OCI-LY7 (cell line): Measurements from ENCODE around the gene TCF12.

ENCODE experiments used
- EZH2phosphoT487 ChIP-seq: fragments of 200-600 bp; sonication (generic); IDR thresholded peaks from 2 replicates; pipeline ENCODE4 v1.6.1; 2018; ENCODE audit warnings: low read depth, borderline replicate concordance, mild to moderate bottlenecking, mixed run types, antibody characterized with exemption, low read length, moderate library complexity, mixed read lengths
- TF ChIP-seq, protein P1 (sequence below): fragments of 200-600 bp; sonication (generic); conservative IDR thresholded peaks from 2 replicates; pipeline ENCODE4 v1.5.1; 2014; ENCODE audit warnings: mild to moderate bottlenecking, antibody characterized with exemption, low read length, moderate library complexity, mixed read lengths

- TF ChIP-seq, protein P1, sequence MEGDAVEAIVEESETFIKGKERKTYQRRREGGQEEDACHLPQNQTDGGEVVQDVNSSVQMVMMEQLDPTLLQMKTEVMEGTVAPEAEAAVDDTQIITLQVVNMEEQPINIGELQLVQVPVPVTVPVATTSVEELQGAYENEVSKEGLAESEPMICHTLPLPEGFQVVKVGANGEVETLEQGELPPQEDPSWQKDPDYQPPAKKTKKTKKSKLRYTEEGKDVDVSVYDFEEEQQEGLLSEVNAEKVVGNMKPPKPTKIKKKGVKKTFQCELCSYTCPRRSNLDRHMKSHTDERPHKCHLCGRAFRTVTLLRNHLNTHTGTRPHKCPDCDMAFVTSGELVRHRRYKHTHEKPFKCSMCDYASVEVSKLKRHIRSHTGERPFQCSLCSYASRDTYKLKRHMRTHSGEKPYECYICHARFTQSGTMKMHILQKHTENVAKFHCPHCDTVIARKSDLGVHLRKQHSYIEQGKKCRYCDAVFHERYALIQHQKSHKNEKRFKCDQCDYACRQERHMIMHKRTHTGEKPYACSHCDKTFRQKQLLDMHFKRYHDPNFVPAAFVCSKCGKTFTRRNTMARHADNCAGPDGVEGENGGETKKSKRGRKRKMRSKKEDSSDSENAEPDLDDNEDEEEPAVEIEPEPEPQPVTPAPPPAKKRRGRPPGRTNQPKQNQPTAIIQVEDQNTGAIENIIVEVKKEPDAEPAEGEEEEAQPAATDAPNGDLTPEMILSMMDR, result no peak
- TF ChIP-seq EZH2phosphoT487, result no peak
Observed at GRCh38 chr15:57255751-57256341, 337.4 kb downstream of the TCF12 start.
